NCI-H446 treated with DMSO at 0.1 percent for 48 hours (cell line): ENCODE measurements around the gene STIMATE.

Experiments used
- DNase-seq: peaks from one replicate; lab custom pipeline; 2025; lab: John Stamatoyannopoulos, UW

Gene STIMATE

GRCh38 chr3:52791366-52791765, 106.0 kb downstream of the STIMATE start:
- DNase-seq: no peak

DNA sequence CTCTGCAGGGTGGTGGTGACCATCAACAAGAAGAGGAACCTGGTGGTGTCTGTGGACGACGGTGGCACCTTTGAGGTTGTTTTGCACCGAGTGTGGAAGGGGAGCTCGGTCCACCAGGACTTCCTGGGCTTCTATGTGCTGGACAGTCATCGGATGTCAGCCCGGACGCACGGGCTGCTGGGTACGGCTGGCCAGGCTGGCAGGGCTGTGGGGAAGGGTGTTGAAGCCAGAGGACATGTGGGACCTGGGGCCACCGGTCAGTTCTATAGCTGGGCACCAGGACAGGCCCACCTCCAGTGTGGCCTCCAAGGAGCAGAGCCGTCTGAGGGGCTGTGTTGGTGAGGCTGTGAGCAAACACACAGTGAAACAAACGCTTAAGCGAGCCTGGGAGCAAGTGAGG, 106.6 kb downstream of the STIMATE start:
- DNase-seq: no peak

DNA sequence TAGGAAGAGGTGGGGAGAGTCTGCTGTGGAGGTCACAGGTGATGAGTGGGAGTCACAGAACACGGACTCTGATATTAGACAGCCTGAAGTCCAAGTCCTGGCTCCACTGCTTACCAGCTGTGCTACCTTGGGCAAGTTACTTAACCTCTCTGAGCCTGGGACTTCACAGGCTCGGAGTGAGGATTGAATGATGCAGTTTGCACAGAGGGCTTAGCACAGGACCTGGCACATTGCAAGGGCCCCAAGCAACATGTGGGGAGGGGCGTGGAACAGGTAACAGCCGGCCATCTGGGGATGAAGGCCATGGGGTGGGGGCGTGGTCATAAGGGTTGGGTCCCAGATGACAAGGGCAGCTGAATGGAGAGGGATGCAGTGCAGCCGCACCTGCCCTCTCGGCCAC, 107.0 kb downstream of the STIMATE start:
- no peak for DNase-seq

- DNase-seq: no peak
Measured at GRCh38 chr3:52789746-52790040, 107.7 kb downstream of the STIMATE start.

DNA sequence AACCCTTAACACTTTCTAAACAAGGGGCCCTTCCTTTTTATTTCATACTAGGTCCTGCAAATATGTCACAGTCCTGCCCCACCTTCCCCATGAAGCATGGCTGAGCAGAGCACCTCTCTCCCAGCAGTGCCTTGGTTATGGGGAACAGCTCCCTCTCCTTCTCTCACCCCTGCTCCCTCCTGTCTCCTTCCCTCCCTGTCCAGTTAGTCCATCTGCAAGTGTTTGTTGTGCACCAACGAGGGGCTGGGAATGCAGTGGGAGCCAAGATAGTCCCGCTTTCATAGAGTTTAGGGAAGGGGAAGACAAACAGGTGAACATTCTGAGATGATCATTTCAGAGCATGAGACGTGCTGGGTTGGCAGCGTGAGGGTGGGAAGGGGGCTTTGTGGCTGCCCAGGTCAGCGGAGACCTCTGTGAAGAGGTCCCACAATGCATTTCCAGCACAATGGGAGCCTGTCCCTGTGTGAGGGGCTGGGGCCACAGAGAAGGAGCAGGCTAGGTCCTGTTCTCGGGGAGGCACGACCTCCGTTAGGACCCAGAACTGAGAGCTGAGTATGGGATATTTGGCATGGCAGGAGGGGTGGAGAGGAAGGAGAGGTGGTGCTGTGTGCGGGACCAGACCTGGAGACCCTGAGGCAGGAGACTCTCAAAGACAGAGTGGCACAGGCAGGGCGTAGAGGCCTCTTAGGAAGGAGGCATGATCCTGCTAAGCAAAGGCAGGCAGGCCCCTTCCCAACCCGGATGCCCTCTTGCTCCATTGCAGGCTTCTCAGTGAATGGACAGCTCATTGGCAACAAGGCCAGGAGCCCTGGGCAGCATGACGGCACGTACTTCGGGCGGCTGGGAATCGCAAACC, 108.2 kb downstream of the STIMATE start:
- no peak for DNase-seq

DNA sequence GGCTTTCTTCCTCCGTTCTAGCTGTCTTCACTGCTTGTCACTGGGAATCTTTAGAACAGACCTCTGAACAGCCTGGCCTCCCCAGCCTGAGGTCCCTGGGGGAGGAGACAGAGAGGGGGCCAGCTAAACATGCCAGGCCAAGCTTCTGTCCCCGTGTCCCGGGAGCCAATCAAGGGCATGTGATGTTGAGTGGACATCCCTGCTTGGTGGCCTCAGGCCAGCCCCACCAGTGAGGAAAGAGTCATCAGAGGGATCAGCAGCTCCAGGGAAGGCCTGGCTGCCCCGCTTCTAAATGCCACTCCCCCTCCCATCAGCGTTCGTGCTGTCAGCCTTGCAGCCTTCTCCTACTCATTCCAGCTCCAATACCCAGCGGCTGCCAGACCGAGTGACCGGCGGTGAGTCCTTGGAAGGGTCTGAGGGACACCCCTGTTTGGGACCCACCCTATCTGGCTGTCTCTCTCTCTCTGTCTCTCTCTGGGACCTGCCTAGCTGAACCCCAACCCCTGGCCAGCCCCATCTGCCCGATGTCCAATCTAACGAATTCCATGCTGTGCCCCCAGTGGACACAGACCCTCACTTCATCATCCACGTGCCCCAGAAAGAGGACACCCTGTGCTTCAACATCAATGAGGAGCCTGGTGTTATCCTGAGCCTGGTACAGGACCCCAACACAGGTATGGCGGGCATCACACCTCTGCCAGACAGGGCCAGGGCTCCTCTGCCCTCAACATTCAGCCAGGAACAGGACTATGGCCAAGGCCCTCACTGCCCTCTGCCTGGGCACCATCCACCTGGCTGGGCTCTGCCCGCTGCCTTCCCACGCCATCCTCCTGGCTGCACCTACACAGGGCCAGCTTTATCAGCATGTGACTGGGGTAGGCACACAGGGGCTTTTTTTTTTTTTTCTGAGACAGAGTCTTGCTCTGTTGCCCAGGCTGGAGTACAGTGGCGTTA, 109.4 kb downstream of the STIMATE start:
- no peak for DNase-seq

- DNase-seq: no peak
Measured at GRCh38 chr3:52787246-52787645, 110.1 kb downstream of the STIMATE start.
